GM19397 (cell line): ENCODE data around the gene ITPRIP.

Experiments
- ATAC-seq: cut with Tn5 transposase; IDR thresholded peaks from one replicate; pipeline ENCODE4 v1.9.1; 2021; ENCODE audit warnings: mild to moderate bottlenecking, moderate library complexity; ENCODE audit not compliant: unreplicated experiment

ITPRIP gene

GRCh38 chr10:104342941-104343411 is 4.7 kb upstream of the ITPRIP start:
- no peak for ATAC-seq

- no peak for ATAC-seq
Observed at GRCh38 chr10:104340641-104341040, 2.4 kb upstream of the ITPRIP start.

GRCh38 chr10:104340111-104340526 is 1.9 kb upstream of the ITPRIP start:
- no peak for ATAC-seq

- no peak for ATAC-seq
Observed at GRCh38 chr10:104339469-104340110, 1.3 kb upstream of the ITPRIP start.

GRCh38 chr10:104337521-104337984 is 712 bp downstream of the ITPRIP start:
- ATAC-seq: peak; percentile 44

- peak; percentile 21 for ATAC-seq
Observed at GRCh38 chr10:104336821-104337467, 1.3 kb downstream of the ITPRIP start.

GRCh38 chr10:104334965-104335650 is 3.2 kb downstream of the ITPRIP start:
- no peak for ATAC-seq

- no peak for ATAC-seq
Observed at GRCh38 chr10:104334561-104334960, 3.7 kb downstream of the ITPRIP start.

- no peak for ATAC-seq
Observed at GRCh38 chr10:104333728-104334373, 4.4 kb downstream of the ITPRIP start.

- ATAC-seq: no peak
Observed at GRCh38 chr10:104333032-104333727, 5.1 kb downstream of the ITPRIP start.

GRCh38 chr10:104332243-104333031 is 5.8 kb downstream of the ITPRIP start:
- ATAC-seq: no peak

- ATAC-seq: no peak
Observed at GRCh38 chr10:104331208-104331838, 6.9 kb downstream of the ITPRIP start.

GRCh38 chr10:104330168-104331110 is 7.8 kb downstream of the ITPRIP start:
- no peak for ATAC-seq

GRCh38 chr10:104329735-104330134 is 8.5 kb downstream of the ITPRIP start:
- no peak for ATAC-seq

- ATAC-seq: peak; percentile 50
Observed at GRCh38 chr10:104328896-104329710, 9.2 kb downstream of the ITPRIP start.

- ATAC-seq: peak; percentile 8
Observed at GRCh38 chr10:104328646-104328895, 9.7 kb downstream of the ITPRIP start.

- no peak for ATAC-seq
Observed at GRCh38 chr10:104327745-104328645, 10.3 kb downstream of the ITPRIP start.
